K562 (cell line): ENCODE measurements around the gene OGDH. TPM values are rescaled to one million over a fixed set of nuclear protein-coding genes. Genes with fewer than 3 reads are reported as not detected.

Source experiments
- BACH1 ChIP-seq: fragments of 200-800 bp; sonication (Bioruptor generic); IDR thresholded peaks from 2 replicates; pipeline ENCODE4 v1.6.1; 2016; ENCODE audit warnings: missing genetic modification characterization, missing compliant biosample characterization
- CTBP1 ChIP-seq: fragments of 450-650 bp; IDR thresholded peaks from 2 replicates; pipeline ENCODE4 v1.6.1; 2016; ENCODE audit warnings: borderline replicate concordance
- CXXC5 ChIP-seq: fragments of 250-450 bp; sonication (Bioruptor Pico); IDR thresholded peaks from 2 replicates; pipeline ENCODE4 v1.8.0; 2022; ENCODE audit warnings: inconsistent platforms, mild to moderate bottlenecking, moderate library complexity
- GABPB2 ChIP-seq: fragments of 250-450 bp; sonication (Bioruptor Pico); conservative IDR thresholded peaks from 2 replicates; pipeline ENCODE4 v1.5.1; 2021; ENCODE audit warnings: mild to moderate bottlenecking
- KLF16 ChIP-seq: IDR thresholded peaks from 2 replicates; pipeline ENCODE4 v1.6.1; 2016; ENCODE audit warnings: antibody characterized with exemption
- LEF1 ChIP-seq: fragments of 450-650 bp; IDR thresholded peaks from 2 replicates; pipeline ENCODE4 v1.6.1; 2016; ENCODE audit warnings: mild to moderate bottlenecking
- NCOR1 ChIP-seq: fragments of 450-650 bp; IDR thresholded peaks from 2 replicates; pipeline ENCODE4 v1.6.1; 2016; ENCODE audit warnings: mild to moderate bottlenecking, moderate library complexity
- SREBF1 ChIP-seq: fragments of 150-350 bp; IDR thresholded peaks from 2 replicates; pipeline ENCODE4 v1.6.1; 2014; ENCODE audit warnings: antibody characterized with exemption, low read depth, low read length, borderline replicate concordance
- ZNF133 ChIP-seq: fragments of 250-450 bp; sonication (Bioruptor Pico); IDR thresholded peaks from 2 replicates; pipeline ENCODE4 v1.4.0; 2020; ENCODE audit warnings: mild to moderate bottlenecking
- ZNF586 ChIP-seq: fragments of 450-650 bp; formaldehyde crosslinking; conservative IDR thresholded peaks from 2 replicates; pipeline ENCODE4 v1.4.0; 2020; ENCODE audit warnings: mild to moderate bottlenecking, moderate library complexity
- polyA plus RNA-seq, 8 experiments: library from polyadenylated mRNA; depleted of rRNA in 4 of 8; stranded (reverse) in 5 of 8; unstranded in 3 of 8; fragments of >200 nt; fragmentation: Nextera tagmentation in 2 of 8; fragmentation: Illumina TruSeq in 1 of 8; extraction: Ambion mirVana in 2 of 8; extraction: Trizol in 1 of 8; gene quantifications; 2 replicates each; pipeline versions ENCODE4 v1.2.1 to v1.2.3, GENCODE V29; 2011 to 2014; ENCODE audit warnings: inconsistent platforms in 1 of 8, missing spikeins in 1 of 8
- total RNA-seq, 7 experiments: library from RNA; depleted of rRNA in 6 of 7; stranded (reverse); fragments of >200 nt in 6 of 7; fragmentation: Illumina TruSeq in 2 of 7; extraction: Trizol in 2 of 7; gene quantifications; 2 replicates each; pipeline versions ENCODE4 v1.2.1 to v1.2.3, GENCODE V29; 2011 to 2021; ENCODE audit warnings: low replicate concordance in 1 of 7
- TF ChIP-seq, protein P1 (sequence below): fragments of 450-650 bp; IDR thresholded peaks from 2 replicates; pipeline ENCODE4 v1.6.1; 2016; ENCODE audit warnings: mild to moderate bottlenecking, moderate library complexity
- TF ChIP-seq, protein P2 (sequence below), 2 experiments: fragments of 250-450 bp in 1 of 2; fragments of 450-650 bp in 1 of 2; sonication (Bioruptor Pico) in 1 of 2; IDR thresholded peaks; 2 replicates each; pipeline versions ENCODE4 v1.6.1 to v1.8.0; 2016 to 2021; ENCODE audit warnings: mild to moderate bottlenecking in 2 of 2, moderate library complexity in 2 of 2, missing compliant biosample characterization in 1 of 2, missing genetic modification characterization in 1 of 2
- TF ChIP-seq, protein P3 (sequence below), 2 experiments: IDR thresholded peaks; 2 replicates each; pipeline ENCODE4 v1.6.1; 2012; ENCODE audit warnings: improper control_type of control experiment in 2 of 2, low read depth in 2 of 2, low read length in 2 of 2, borderline replicate concordance in 1 of 2

The OGDH gene
- total and polyA plus RNA-seq, 9 of the 15 experiments (the other 6 are each of a cell fraction or from before 2014, with no cell fraction given) = 3.1 to 80.3 (median 23.5) TPM

DNA sequence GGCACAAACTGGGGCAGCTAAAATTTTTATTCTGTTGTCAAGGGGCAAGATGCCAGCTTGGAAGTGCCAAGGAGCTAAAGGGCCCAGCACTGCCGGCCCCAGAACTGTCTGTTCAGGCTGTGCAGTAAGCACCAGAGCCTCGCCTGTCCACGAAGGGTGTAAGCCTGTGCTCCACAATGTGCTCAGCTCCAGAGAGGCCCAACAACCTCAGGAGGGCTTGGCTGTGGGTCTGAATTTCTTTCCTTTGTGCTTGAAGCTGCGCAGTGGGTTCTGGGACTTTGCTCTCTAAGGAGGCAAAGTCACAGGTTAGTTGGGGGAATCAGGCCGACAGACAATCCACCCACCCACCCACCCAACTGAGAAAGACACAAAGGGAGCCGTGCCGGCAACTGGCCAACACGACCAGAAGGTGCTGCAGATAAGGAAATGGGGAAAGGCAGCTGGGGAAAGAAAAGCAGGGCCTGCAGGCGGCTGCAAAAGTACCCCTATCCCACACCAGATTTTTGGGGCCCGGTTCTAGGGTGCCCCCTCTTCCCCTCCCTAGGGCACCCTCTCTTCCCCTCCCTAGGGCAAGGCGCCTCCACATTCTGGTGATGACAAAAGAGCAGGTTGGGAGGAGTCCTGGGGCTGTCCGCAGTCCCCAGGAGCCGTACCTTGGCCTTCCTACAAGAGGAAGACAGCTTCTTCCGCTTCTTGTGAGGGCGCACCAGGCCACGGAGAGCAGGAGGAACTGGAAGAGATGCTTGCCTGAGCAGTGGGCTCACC lies 40.5 kb upstream of the OGDH start (continued):
- TF ChIP-seq, protein P1, sequence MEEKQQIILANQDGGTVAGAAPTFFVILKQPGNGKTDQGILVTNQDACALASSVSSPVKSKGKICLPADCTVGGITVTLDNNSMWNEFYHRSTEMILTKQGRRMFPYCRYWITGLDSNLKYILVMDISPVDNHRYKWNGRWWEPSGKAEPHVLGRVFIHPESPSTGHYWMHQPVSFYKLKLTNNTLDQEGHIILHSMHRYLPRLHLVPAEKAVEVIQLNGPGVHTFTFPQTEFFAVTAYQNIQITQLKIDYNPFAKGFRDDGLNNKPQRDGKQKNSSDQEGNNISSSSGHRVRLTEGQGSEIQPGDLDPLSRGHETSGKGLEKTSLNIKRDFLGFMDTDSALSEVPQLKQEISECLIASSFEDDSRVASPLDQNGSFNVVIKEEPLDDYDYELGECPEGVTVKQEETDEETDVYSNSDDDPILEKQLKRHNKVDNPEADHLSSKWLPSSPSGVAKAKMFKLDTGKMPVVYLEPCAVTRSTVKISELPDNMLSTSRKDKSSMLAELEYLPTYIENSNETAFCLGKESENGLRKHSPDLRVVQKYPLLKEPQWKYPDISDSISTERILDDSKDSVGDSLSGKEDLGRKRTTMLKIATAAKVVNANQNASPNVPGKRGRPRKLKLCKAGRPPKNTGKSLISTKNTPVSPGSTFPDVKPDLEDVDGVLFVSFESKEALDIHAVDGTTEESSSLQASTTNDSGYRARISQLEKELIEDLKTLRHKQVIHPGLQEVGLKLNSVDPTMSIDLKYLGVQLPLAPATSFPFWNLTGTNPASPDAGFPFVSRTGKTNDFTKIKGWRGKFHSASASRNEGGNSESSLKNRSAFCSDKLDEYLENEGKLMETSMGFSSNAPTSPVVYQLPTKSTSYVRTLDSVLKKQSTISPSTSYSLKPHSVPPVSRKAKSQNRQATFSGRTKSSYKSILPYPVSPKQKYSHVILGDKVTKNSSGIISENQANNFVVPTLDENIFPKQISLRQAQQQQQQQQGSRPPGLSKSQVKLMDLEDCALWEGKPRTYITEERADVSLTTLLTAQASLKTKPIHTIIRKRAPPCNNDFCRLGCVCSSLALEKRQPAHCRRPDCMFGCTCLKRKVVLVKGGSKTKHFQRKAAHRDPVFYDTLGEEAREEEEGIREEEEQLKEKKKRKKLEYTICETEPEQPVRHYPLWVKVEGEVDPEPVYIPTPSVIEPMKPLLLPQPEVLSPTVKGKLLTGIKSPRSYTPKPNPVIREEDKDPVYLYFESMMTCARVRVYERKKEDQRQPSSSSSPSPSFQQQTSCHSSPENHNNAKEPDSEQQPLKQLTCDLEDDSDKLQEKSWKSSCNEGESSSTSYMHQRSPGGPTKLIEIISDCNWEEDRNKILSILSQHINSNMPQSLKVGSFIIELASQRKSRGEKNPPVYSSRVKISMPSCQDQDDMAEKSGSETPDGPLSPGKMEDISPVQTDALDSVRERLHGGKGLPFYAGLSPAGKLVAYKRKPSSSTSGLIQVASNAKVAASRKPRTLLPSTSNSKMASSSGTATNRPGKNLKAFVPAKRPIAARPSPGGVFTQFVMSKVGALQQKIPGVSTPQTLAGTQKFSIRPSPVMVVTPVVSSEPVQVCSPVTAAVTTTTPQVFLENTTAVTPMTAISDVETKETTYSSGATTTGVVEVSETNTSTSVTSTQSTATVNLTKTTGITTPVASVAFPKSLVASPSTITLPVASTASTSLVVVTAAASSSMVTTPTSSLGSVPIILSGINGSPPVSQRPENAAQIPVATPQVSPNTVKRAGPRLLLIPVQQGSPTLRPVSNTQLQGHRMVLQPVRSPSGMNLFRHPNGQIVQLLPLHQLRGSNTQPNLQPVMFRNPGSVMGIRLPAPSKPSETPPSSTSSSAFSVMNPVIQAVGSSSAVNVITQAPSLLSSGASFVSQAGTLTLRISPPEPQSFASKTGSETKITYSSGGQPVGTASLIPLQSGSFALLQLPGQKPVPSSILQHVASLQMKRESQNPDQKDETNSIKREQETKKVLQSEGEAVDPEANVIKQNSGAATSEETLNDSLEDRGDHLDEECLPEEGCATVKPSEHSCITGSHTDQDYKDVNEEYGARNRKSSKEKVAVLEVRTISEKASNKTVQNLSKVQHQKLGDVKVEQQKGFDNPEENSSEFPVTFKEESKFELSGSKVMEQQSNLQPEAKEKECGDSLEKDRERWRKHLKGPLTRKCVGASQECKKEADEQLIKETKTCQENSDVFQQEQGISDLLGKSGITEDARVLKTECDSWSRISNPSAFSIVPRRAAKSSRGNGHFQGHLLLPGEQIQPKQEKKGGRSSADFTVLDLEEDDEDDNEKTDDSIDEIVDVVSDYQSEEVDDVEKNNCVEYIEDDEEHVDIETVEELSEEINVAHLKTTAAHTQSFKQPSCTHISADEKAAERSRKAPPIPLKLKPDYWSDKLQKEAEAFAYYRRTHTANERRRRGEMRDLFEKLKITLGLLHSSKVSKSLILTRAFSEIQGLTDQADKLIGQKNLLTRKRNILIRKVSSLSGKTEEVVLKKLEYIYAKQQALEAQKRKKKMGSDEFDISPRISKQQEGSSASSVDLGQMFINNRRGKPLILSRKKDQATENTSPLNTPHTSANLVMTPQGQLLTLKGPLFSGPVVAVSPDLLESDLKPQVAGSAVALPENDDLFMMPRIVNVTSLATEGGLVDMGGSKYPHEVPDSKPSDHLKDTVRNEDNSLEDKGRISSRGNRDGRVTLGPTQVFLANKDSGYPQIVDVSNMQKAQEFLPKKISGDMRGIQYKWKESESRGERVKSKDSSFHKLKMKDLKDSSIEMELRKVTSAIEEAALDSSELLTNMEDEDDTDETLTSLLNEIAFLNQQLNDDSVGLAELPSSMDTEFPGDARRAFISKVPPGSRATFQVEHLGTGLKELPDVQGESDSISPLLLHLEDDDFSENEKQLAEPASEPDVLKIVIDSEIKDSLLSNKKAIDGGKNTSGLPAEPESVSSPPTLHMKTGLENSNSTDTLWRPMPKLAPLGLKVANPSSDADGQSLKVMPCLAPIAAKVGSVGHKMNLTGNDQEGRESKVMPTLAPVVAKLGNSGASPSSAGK = peak; percentile 61
- TF ChIP-seq LEF1 (peak; percentile 32; the same call in 1 of the 2 replicates), GABPB2 (CRISPR knock-in tag) (no peak), ZNF133 (CRISPR knock-in tag) (no peak), CXXC5 (CRISPR knock-in tag) (peak; percentile 22; the same call in 1 of the 2 replicates), ZNF586 (CRISPR knock-in tag) (no peak), KLF16 (peak; percentile 21; the same call in 1 of the 2 replicates), SREBF1 (no peak), BACH1 (tag) (no peak), CTBP1 (peak; percentile 72), NCOR1 (peak; percentile 64)
- TF ChIP-seq, protein P2, sequence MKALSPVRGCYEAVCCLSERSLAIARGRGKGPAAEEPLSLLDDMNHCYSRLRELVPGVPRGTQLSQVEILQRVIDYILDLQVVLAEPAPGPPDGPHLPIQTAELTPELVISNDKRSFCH (CRISPR knock-in tag; IDR thresholded peaks at IDR 0.05) = no peak
- TF ChIP-seq, protein P2 (tag; IDR thresholded peaks at IDR 0.05) = 0 out of 2 replicates have a peak, but pooled peaks have one; percentile 15
- TF ChIP-seq, protein P3, sequence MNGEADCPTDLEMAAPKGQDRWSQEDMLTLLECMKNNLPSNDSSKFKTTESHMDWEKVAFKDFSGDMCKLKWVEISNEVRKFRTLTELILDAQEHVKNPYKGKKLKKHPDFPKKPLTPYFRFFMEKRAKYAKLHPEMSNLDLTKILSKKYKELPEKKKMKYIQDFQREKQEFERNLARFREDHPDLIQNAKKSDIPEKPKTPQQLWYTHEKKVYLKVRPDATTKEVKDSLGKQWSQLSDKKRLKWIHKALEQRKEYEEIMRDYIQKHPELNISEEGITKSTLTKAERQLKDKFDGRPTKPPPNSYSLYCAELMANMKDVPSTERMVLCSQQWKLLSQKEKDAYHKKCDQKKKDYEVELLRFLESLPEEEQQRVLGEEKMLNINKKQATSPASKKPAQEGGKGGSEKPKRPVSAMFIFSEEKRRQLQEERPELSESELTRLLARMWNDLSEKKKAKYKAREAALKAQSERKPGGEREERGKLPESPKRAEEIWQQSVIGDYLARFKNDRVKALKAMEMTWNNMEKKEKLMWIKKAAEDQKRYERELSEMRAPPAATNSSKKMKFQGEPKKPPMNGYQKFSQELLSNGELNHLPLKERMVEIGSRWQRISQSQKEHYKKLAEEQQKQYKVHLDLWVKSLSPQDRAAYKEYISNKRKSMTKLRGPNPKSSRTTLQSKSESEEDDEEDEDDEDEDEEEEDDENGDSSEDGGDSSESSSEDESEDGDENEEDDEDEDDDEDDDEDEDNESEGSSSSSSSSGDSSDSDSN (IDR thresholded peaks at IDR 0.05; ENCODE audit: borderline replicate concordance in 1 of 2, low read depth in 2 of 2, low read length in 2 of 2) = 0 out of 4 replicates have a peak, but pooled peaks of 1 of the 2 experiments have one; percentile 55
